NCI-H82 treated with DMSO at 0.1 percent for 48 hours (cell line): ENCODE results near the gene LEPR.
"Not testable (repeated sequence)": the region's sequence is repeated elsewhere in the genome, so short reads cannot be mapped to it uniquely, and the experiment has no call there.

ENCODE experiments used
- DNase-seq: peaks from one replicate; lab custom pipeline; 2025; ENCODE audit not compliant: unreplicated experiment; lab: John Stamatoyannopoulos, UW

LEPR gene

GRCh38 chr1:65434255-65434654 lies 13.8 kb downstream of the LEPR start:
- DNase-seq: no peak

- DNase-seq: no peak
Measured at GRCh38 chr1:65434760-65435159, 14.3 kb downstream of the LEPR start.

GRCh38 chr1:65435987-65436386 lies 15.5 kb downstream of the LEPR start:
- DNase-seq: no peak

- no peak for DNase-seq
Measured at GRCh38 chr1:65437616-65438015, 17.1 kb downstream of the LEPR start.

DNA sequence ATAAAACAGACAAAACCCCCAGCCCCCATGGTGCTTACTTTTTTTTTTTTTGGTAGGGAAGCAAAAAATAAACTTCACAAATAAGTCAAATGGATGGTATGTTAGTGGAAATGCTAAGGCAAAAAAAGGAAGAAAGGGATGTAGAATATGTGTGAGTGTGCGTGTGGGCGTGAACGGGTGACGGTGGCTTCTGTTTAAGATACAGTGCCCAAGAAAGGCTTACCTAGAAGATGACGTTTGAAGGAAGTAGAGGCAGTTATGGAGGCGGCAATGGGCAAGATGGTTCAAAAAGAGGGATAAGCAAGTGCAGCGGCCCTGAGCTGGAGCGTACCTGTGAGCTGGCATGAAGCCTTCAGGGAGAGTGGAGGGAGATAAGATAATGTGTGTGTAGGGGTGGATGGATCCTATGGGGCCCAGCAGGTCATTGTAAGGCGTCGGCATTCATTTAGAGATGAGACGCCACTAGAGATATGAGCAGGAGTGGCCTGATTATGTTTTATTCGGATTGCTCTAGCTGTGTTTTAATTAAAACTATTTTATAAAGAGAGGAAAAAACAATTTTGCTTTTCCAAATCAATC lies 19.9 kb downstream of the LEPR start:
- DNase-seq: no peak

GRCh38 chr1:65440915-65441314 lies 20.4 kb downstream of the LEPR start:
- no peak for DNase-seq

DNA sequence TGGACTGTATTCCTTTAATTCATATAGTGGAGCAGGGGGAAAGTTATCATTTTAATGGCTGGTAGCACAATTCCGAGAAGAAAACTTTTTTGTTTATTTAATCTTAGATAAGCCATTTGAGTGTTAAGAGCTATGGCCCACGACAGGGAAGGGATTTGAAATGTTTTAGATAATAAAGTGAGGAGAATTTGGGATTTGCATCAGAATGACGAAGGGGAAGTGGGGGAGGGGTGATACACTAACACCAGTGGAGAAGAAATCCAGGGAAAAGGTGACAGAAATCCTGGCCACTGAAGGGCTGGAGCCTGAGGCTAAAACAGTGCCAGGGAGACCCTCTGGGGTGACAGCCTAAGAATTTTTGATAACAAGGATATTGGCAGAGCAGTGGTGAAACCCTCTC lies 21.0 kb downstream of the LEPR start:
- no peak for DNase-seq

DNA sequence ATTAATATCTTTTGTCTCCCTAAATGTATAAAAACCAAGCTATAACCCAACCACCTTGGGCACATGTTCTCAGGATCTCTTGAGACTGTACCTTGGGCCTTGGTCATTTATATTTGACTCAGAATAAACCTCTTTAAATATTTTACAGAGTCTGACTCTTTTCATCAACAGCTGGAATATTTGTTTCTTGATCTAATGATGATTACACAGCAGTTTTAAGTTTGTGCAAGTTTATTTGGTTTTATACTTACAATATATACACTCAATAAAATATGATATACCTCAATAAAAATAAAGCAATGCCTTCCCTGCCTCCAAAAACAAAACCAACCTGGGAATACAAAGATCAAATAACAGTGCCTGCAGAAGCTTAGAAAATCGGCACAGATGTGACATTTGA lies 22.0 kb downstream of the LEPR start:
- no peak for DNase-seq

DNA sequence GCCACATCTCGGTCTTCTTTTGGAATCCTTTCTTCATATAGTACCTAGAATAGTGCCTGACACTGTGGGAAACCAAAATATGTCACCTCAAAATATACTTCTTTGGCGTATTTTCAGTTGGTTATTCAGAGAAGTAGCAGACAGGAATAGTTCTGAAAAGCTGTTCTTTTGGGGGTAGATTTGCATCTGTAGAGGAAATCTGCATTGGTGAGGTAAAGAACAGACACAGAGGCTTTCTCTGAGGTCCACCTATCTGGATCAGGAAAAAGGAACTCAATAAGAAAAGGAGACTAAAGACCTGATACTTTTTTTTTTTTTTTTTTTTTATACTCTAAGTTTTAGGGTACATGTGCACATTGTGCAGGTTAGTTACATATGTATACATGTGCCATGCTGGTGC lies 23.2 kb downstream of the LEPR start:
- DNase-seq: no peak

GRCh38 chr1:65444128-65444640 lies 23.7 kb downstream of the LEPR start:
- no peak for DNase-seq

- DNase-seq: no peak
Measured at GRCh38 chr1:65445837-65446236, 25.4 kb downstream of the LEPR start.

DNA sequence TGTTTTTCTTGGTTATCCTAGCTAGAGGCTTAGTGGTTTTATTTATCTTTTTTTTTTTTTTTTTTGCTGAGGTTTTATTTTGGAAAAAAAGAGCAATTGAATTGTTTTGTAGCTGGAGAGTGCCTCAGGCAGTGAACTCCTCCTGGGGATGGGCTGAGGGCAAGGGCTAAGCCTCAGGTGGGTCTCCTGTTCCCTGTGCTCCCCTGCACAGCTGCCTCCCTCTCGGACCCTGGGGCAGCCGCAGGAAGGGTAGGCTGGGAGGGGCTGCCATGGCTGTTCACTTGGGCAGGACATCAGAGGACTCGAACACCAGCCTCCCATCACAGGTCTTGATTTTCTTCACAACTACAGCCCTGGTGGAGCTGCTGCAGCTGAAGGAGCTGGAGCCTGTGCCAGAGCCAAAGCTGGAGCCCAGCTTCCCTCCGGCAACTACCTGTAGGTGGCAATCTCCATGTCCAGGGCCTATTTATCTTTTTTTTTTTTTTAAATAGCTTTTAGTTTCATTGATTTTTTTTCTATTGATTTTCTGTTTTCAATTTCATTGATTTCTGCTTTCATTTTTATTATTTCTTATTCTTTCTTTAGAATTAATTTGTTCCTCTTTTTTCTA lies 28.9 kb downstream of the LEPR start:
- DNase-seq: no peak

- DNase-seq: not testable (repeated sequence)
Measured at GRCh38 chr1:65455678-65456077, 35.2 kb downstream of the LEPR start.

DNA sequence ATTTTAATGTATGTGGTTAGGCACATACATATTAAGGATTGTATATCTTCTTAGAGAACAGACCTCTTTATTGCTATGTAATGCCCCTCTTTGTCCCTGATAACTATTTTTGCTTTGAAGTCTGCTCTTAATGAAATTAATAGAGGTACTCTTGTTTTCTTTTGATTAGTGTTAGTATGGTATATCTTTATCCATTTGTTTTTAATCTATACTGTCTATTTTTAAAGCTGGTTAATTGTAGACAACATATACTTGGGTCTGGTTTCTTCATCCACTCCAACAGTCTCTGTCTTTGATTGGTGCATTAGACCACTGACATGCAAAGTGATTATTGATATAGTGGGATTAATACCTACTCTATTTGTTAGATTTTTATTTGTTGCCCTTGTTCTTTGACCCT lies 36.0 kb downstream of the LEPR start:
- DNase-seq: no peak

- no peak for DNase-seq
Measured at GRCh38 chr1:65457868-65458267, 37.4 kb downstream of the LEPR start.

- DNase-seq: no peak
Measured at GRCh38 chr1:65458730-65459396, 38.4 kb downstream of the LEPR start.

GRCh38 chr1:65459397-65459768 lies 38.9 kb downstream of the LEPR start:
- peak; percentile 21 for DNase-seq

GRCh38 chr1:65465837-65466236 lies 45.4 kb downstream of the LEPR start:
- not testable (repeated sequence) for DNase-seq

GRCh38 chr1:65467536-65467935 lies 47.1 kb downstream of the LEPR start:
- peak; percentile 48 for DNase-seq

DNA sequence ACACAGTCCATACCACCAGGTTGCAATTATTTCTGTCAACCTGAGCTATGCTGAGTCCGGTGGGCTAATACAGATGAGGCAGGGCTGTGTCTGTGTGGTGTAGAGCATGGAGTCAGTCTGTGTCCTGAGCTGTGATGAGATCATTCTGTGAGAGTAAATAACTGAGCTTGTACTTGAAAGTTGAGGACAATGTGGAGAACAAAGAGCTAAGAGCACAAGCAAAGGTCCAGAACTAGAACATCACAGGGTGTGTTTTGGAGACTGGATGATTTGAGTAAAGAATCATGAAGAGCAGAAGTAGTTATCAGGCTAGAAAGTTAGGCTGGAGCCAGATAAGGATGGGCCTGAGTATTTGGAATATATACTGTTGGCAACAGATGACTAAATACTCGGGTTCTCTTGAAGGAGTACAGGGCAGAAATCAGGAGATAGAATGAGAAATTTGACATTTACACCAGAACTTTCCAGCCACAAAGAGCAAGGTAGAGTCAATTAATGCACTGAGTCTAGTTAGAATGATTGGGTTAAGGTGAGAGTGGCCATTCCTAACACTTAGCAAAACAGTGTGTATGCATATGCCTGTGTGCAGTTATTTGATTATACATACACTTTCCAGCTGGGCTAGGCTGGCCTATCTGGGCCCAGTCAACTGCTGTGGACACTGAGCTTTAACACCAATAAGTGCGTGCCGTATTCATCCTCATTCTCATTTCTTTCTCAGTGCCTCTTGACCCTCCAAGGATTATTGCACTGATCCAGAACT lies 48.8 kb downstream of the LEPR start:
- no peak for DNase-seq

- DNase-seq: no peak
Measured at GRCh38 chr1:65469889-65470340, 49.4 kb downstream of the LEPR start.
